OCI-LY7 (cell line): Measurements from ENCODE around the gene BRINP2. TPM values are rescaled to one million over a fixed set of nuclear protein-coding genes. Genes with fewer than 3 reads are reported as not detected.

Experiments
- BruUV-seq: library from RNA; stranded (reverse); fragments of 400-500 nt; replicated peaks from 2 replicates; lab custom pipeline; 2021; lab: Mats Ljungman, UMichigan
- CTCF ChIA-PET: fragments of 300-600 bp; sonication (Branson Sonifier 250); formaldehyde crosslinking; loops from one replicate; lab custom pipeline; 2022; ENCODE audit warnings: antibody characterized with exemption; ENCODE audit not compliant: unreplicated experiment; lab: Charles Lee
- POLR2A ChIA-PET: fragments of 300-600 bp; sonication (Branson Sonifier 250); formaldehyde crosslinking; loops from one replicate; lab custom pipeline; 2022; ENCODE audit warnings: antibody characterized with exemption; lab: Charles Lee
- DNase-seq: peaks from one replicate; pipeline ENCODE4 v3.0.0-alpha.2; 2015; ENCODE audit warnings: low spot score
- H2AFZ ChIP-seq: fragments of 200-600 bp; sonication (generic), shearing (Covaris generic); 2 replicates; pipeline ENCODE4 v1.6.1; 2014; ENCODE audit warnings: mild to moderate bottlenecking, antibody characterized with exemption, low read length, moderate library complexity
- H3K27ac ChIP-seq: fragments of 200-600 bp; sonication (generic); 2 replicates; pipeline ENCODE4 v1.5.1; 2014; ENCODE audit warnings: mixed run types, low read depth, mild to moderate bottlenecking, moderate library complexity, low read length, inconsistent platforms; ENCODE audit not compliant: poor library complexity, severe bottlenecking
- H3K36me3 ChIP-seq: fragments of 200-600 bp; sonication (generic); 2 replicates; pipeline ENCODE4 v1.6.1; 2014; ENCODE audit warnings: mild to moderate bottlenecking, antibody characterized with exemption, low read length, moderate library complexity, mixed read lengths; ENCODE audit not compliant: insufficient read depth
- H3K4me1 ChIP-seq: fragments of 200-600 bp; sonication (generic); 2 replicates; pipeline ENCODE4 v1.5.1; 2014; ENCODE audit warnings: mild to moderate bottlenecking, low read length; ENCODE audit not compliant: insufficient read depth, poor library complexity, severe bottlenecking
- H3K4me2 ChIP-seq: fragments of 200-600 bp; sonication (generic); 2 replicates; pipeline ENCODE4 v1.6.1; 2014; ENCODE audit warnings: mild to moderate bottlenecking, low read length
- H3K4me3 ChIP-seq: fragments of 200-600 bp; sonication (generic); 2 replicates; pipeline ENCODE4 v1.5.1; 2014; ENCODE audit warnings: mild to moderate bottlenecking, low read depth, low read length; ENCODE audit not compliant: poor library complexity, severe bottlenecking
- H3K79me2 ChIP-seq: fragments of 200-600 bp; sonication (generic); 2 replicates; pipeline ENCODE4 v1.6.1; 2016; ENCODE audit warnings: low read depth, mild to moderate bottlenecking, low read length, moderate library complexity, mixed read lengths; ENCODE audit not compliant: insufficient read depth
- H3K9me2 ChIP-seq: fragments of 200-600 bp; sonication (generic); 2 replicates; pipeline ENCODE4 v1.6.1; 2016; ENCODE audit warnings: mild to moderate bottlenecking, low read length, mixed read lengths; ENCODE audit not compliant: insufficient read depth
- H3K9me3 ChIP-seq: fragments of 200-600 bp; sonication (generic); 2 replicates; pipeline ENCODE4 v1.6.1; 2014; ENCODE audit warnings: mild to moderate bottlenecking, mixed run types, low read length, mixed read lengths
- H4K20me1 ChIP-seq: fragments of 200-600 bp; sonication (generic); 2 replicates; pipeline ENCODE4 v1.6.1; 2014; ENCODE audit warnings: mild to moderate bottlenecking, antibody characterized with exemption, low read length, moderate library complexity, mixed read lengths; ENCODE audit not compliant: insufficient read depth
- EZH2phosphoT487 ChIP-seq: fragments of 200-600 bp; sonication (generic); IDR thresholded peaks from 2 replicates; pipeline ENCODE4 v1.6.1; 2018; ENCODE audit warnings: low read depth, borderline replicate concordance, mild to moderate bottlenecking, mixed run types, antibody characterized with exemption, low read length, moderate library complexity, mixed read lengths
- intact Hi-C: fragments of 100-400 bp; cut with micrococcal nuclease; formaldehyde crosslinking; loops from one replicate; pipeline ENCODE4 v1.10.0; 2022; ENCODE audit not compliant: unreplicated experiment
- total RNA-seq, 2 experiments: library from RNA; depleted of rRNA in 1 of 2; stranded (reverse); fragments of >200 nt in 1 of 2; shearing (Covaris generic) in 1 of 2; gene quantifications; 2 replicates each; pipeline ENCODE4 v1.2.3, GENCODE V29; 2014 to 2022
- TF ChIP-seq, protein P1 (sequence below): fragments of 200-600 bp; sonication (generic); conservative IDR thresholded peaks from 2 replicates; pipeline ENCODE4 v1.5.1; 2014; ENCODE audit warnings: mild to moderate bottlenecking, antibody characterized with exemption, low read length, moderate library complexity, mixed read lengths

The BRINP2 gene
- total RNA-seq, 2 experiments from 2014 or later = not detected

DNA sequence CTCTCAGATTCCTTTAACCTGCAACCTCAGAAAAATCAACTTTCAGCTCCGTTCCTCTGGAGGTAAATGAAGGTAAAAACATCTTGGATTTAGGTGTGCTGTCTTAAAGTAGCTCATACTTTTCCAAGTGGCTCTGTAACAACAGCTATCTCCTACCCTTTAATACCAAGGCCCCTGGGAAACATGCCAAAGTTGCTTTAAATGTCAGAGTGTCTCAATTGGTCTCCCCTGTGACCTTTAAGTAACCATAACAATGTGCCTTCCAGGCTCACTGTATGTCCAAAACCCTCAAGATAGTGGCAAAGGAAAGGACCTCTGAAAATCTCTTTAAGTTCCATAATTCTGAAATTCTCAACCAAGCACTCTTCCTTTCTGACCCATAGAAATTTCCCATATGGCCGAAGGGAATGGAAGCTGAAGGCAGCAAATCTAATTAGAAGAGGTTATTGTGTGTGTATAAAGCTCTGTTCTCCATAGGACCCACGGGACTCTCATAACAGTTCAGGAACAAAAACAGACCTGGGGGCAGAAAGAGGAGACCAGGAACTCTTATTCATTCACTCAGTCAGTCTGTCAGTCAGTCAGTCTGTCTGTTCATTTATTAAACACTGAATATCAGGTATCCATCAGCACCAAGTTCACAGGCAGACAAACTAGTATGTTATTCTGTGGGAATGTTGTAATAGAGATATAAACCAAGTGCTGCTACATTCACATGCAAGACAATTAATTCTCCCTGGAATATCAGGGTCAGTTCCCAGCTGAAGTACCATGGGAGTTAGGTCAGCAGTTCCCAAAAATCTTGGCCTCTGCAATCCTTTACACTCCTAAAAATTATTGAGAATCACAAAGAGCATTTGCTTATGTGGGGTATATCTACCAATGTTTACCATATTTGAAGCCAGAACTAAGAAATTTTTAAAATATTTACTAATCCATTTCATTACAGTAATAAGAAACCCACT lies 25.4 kb upstream of the BRINP2 start:
- ChIA-PET CTCF (no interaction called here), POLR2A (no interaction called here)
- Histone ChIP-seq H3K27ac (no peak overlapping the region), H3K4me3 (no peak overlapping the region), H3K79me2 (no peaks in the 10 kb centered on the region), H3K4me2 (no peak overlapping the region), H3K9me2 (no peaks in the 10 kb centered on the region; the same call in 1 of the 2 replicates), H3K36me3 (no peaks in the 10 kb centered on the region), H3K4me1 (no peaks in the 10 kb centered on the region), H3K9me3 (no peaks in the 10 kb centered on the region), H2AFZ (no peak overlapping the region), H4K20me1 (no peaks in the 10 kb centered on the region)
- BruUV-seq = no TSS peak
- TF ChIP-seq EZH2phosphoT487 = no peak
- TF ChIP-seq, protein P1, sequence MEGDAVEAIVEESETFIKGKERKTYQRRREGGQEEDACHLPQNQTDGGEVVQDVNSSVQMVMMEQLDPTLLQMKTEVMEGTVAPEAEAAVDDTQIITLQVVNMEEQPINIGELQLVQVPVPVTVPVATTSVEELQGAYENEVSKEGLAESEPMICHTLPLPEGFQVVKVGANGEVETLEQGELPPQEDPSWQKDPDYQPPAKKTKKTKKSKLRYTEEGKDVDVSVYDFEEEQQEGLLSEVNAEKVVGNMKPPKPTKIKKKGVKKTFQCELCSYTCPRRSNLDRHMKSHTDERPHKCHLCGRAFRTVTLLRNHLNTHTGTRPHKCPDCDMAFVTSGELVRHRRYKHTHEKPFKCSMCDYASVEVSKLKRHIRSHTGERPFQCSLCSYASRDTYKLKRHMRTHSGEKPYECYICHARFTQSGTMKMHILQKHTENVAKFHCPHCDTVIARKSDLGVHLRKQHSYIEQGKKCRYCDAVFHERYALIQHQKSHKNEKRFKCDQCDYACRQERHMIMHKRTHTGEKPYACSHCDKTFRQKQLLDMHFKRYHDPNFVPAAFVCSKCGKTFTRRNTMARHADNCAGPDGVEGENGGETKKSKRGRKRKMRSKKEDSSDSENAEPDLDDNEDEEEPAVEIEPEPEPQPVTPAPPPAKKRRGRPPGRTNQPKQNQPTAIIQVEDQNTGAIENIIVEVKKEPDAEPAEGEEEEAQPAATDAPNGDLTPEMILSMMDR = no peak
- intact Hi-C loops = no loop called here
- DNase-seq = no peak

DNA sequence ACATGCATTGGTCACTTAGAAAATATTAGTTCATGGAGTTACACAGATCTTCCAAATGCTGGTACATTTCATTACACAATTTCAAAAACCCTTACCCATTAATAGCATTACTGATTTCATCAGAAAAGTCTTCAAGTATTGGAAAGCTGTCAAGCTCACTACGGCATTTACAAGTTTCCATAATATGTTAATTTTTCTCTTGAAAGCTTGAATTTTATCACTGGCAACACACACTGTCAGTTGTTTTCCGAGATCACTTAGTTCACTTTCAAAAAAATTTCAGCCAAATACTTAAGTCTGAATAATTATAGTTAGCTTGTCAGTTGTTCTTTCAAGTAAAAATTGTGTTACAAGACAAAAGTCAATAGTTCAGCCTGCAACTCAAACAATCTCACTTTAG lies 24.3 kb upstream of the BRINP2 start:
- ChIA-PET CTCF (no interaction called here), POLR2A (interaction anchor here (0.6 kb wide), 1 partner anchor 71 kb away, joined by 3 read pairs; no protein-coding TSS in a partner anchor)
- intact Hi-C loops = no loop called here
- H3K27ac ChIP-seq = no peak overlapping the region
- no peaks in the 10 kb centered on the region for H3K9me2 ChIP-seq
- TF ChIP-seq, protein P1 = no peak
- no peak for TF ChIP-seq EZH2phosphoT487
- H3K9me3 ChIP-seq = no peaks in the 10 kb centered on the region
- H3K79me2 ChIP-seq = no peaks in the 10 kb centered on the region
- no peak overlapping the region for H3K4me2 ChIP-seq
- H2AFZ ChIP-seq = no peak overlapping the region
- H3K4me1 ChIP-seq = no peaks in the 10 kb centered on the region
- no peak for DNase-seq
- H3K4me3 ChIP-seq = no peak overlapping the region
- H4K20me1 ChIP-seq = no peaks in the 10 kb centered on the region
- H3K36me3 ChIP-seq = no peaks in the 10 kb centered on the region
- no TSS peak for BruUV-seq

DNA sequence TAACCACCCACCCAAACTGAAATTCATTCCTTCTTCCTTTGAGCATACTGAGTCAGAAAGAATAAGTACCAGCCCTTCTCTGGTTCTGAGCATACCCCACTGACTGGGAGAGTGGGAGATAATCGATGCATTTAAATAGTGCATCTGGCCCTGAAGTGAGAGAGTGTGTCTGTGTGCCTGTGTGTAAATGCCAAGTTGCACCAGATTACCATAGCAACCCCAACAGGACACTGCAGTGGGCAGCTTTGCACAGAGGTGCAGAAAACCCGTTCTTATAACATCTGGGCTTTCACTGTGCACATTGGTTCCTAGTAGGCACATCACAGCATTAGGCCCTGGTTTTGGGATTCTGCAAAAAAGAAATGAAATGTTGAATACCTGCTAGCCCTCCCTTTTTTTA lies 8.5 kb upstream of the BRINP2 start:
- Histone ChIP-seq H3K79me2 (no peaks in the 10 kb centered on the region), H4K20me1 (no peaks in the 10 kb centered on the region)

More for the DNA sequence above, 8.5 kb upstream of the BRINP2 start:
- intact Hi-C loops = no loop called here
- Histone ChIP-seq H3K4me2 (no peak overlapping the region), H3K4me3 (no peak overlapping the region), H3K4me1 (no peaks in the 10 kb centered on the region), H3K27ac (no peak overlapping the region), H3K9me3 (no peaks in the 10 kb centered on the region), H3K9me2 (no peaks in the 10 kb centered on the region), H2AFZ (no peak overlapping the region), H3K36me3 (no peaks in the 10 kb centered on the region)
- ChIA-PET CTCF (no interaction called here), POLR2A (interaction anchor here (0.6 kb wide), 1 partner anchor 147 kb away, joined by 3 read pairs; no protein-coding TSS in a partner anchor)
- DNase-seq = no peak
- BruUV-seq = no TSS peak
- TF ChIP-seq, protein P1 = no peak
- TF ChIP-seq EZH2phosphoT487 = no peak
